Fibroblast of lung (primary cell): Measurements from ENCODE around the gene INS. TPM values are rescaled to one million over a fixed set of nuclear protein-coding genes. Genes with fewer than 3 reads are reported as not detected.

Experiments used
- DNase-seq, 2 donors: peaks; one replicate each; pipeline versions ENCODE4 v3.0.0 to v3.0.0-alpha.2; 2010; ENCODE audit warnings: low read depth in 2 of 2
- H2AFZ ChIP-seq: 2 replicates; pipeline ENCODE4 v1.5.1; 2012; ENCODE audit warnings: low read length, control low read depth, inconsistent platforms
- H3K27ac ChIP-seq: 2 replicates; pipeline ENCODE4 v1.5.1; 2011; ENCODE audit warnings: low read length, control low read depth; ENCODE audit not compliant: insufficient read depth
- H3K27me3 ChIP-seq: 2 replicates; pipeline ENCODE4 v1.5.1; 2011; ENCODE audit warnings: mild to moderate bottlenecking, low read length; ENCODE audit not compliant: control insufficient read depth, insufficient read depth
- H3K36me3 ChIP-seq: 2 replicates; pipeline ENCODE4 v1.5.1; 2011; ENCODE audit warnings: low read length; ENCODE audit not compliant: control insufficient read depth, insufficient read depth
- H3K4me1 ChIP-seq: 2 replicates; pipeline ENCODE4 v1.5.1; 2011; ENCODE audit warnings: low read length; ENCODE audit not compliant: control insufficient read depth, insufficient read depth; ENCODE audit errors: extremely low read depth
- H3K4me2 ChIP-seq: 2 replicates; pipeline ENCODE4 v1.5.1; 2011; ENCODE audit warnings: low read length, control low read depth; ENCODE audit not compliant: insufficient read depth; ENCODE audit errors: extremely low read depth
- H3K4me3 ChIP-seq, 4 experiments: fragments of 200-600 bp in 1 of 4; sonication (generic) in 1 of 4; replicated peaks in 1 of 4; 2 replicates each; pipeline ENCODE4 v1.5.1; 2011 to 2016; ENCODE audit warnings: low read length in 4 of 4, low read depth in 3 of 4, mild to moderate bottlenecking in 3 of 4, control low read depth in 2 of 4, inconsistent platforms in 1 of 4, mixed read lengths in 1 of 4; ENCODE audit not compliant: insufficient read depth in 1 of 4; ENCODE audit errors: control extremely low read depth in 1 of 4
- H3K79me2 ChIP-seq: 2 replicates; pipeline ENCODE4 v1.5.1; 2012; ENCODE audit warnings: mild to moderate bottlenecking, low read length, inconsistent platforms; ENCODE audit not compliant: control insufficient read depth, insufficient read depth
- H3K9ac ChIP-seq: 2 replicates; pipeline ENCODE4 v1.5.1; 2011; ENCODE audit warnings: mild to moderate bottlenecking, low read length, control low read depth; ENCODE audit not compliant: insufficient read depth
- H3K9me3 ChIP-seq: 2 replicates; pipeline ENCODE4 v1.5.1; 2012; ENCODE audit warnings: low read depth, low read length; ENCODE audit not compliant: control insufficient read depth, insufficient read depth
- H4K20me1 ChIP-seq: 2 replicates; pipeline ENCODE4 v1.5.1; 2011; ENCODE audit warnings: low read length; ENCODE audit not compliant: control insufficient read depth, insufficient read depth; ENCODE audit errors: extremely low read depth
- EZH2 ChIP-seq: IDR thresholded peaks from 2 replicates; pipeline ENCODE4 v1.5.1; 2012; ENCODE audit warnings: low read length, control low read depth, mild to moderate bottlenecking; ENCODE audit errors: missing control alignments
- polyA plus RNA-seq, 2 donors: library from polyadenylated mRNA; depleted of rRNA in 1 of 2; stranded (reverse) in 1 of 2; unstranded in 1 of 2; fragments of >200 nt; gene quantifications; 2 replicates each; pipeline ENCODE4 v1.2.1, GENCODE V29; 2011 to 2012; ENCODE audit warnings: missing spikeins in 1 of 2
- total RNA-seq: library from RNA; depleted of rRNA; stranded (reverse); fragments of >200 nt; gene quantifications from 2 replicates; pipeline ENCODE4 v1.2.1, GENCODE V29; 2014
- TF ChIP-seq, protein P1 (sequence below), 2 donors: IDR thresholded peaks in 1 of 2; conservative IDR thresholded peaks in 1 of 2; 1 replicate in 1 of 2; 2 replicates in 1 of 2; pipeline ENCODE4 v1.5.1; 2011 to 2012; ENCODE audit warnings: low read length in 2 of 2, control low read depth in 1 of 2, inconsistent platforms in 1 of 2, low read depth in 1 of 2, mild to moderate bottlenecking in 1 of 2

The INS gene
- total and polyA plus RNA-seq, 2 donors (not counting 1 experiment from before 2014, with no cell fraction given): not detected

GRCh38 chr11:2186669-2187279, 25.8 kb upstream of the INS start:
- Histone ChIP-seq H3K27me3 (no peaks in the 10 kb centered on the region), H3K4me1 (no peaks in the 10 kb centered on the region), H3K79me2 (no peaks in the 10 kb centered on the region), H3K4me3 (no peak overlapping the region), H3K9me3 (no peaks in the 10 kb centered on the region), H2AFZ (no peak overlapping the region), H4K20me1 (no peaks in the 10 kb centered on the region), H3K9ac (no peak overlapping the region), H3K27ac (no peak overlapping the region), H3K36me3 (no peaks in the 10 kb centered on the region), H3K4me2 (no peak overlapping the region)
- TF ChIP-seq EZH2: no peak
- TF ChIP-seq, protein P1, sequence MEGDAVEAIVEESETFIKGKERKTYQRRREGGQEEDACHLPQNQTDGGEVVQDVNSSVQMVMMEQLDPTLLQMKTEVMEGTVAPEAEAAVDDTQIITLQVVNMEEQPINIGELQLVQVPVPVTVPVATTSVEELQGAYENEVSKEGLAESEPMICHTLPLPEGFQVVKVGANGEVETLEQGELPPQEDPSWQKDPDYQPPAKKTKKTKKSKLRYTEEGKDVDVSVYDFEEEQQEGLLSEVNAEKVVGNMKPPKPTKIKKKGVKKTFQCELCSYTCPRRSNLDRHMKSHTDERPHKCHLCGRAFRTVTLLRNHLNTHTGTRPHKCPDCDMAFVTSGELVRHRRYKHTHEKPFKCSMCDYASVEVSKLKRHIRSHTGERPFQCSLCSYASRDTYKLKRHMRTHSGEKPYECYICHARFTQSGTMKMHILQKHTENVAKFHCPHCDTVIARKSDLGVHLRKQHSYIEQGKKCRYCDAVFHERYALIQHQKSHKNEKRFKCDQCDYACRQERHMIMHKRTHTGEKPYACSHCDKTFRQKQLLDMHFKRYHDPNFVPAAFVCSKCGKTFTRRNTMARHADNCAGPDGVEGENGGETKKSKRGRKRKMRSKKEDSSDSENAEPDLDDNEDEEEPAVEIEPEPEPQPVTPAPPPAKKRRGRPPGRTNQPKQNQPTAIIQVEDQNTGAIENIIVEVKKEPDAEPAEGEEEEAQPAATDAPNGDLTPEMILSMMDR (conservative IDR thresholded peaks at IDR 0.05 in 1 of 2, IDR thresholded peaks at IDR 0.05 in 1 of 2; ENCODE audit: low read depth in 1 of 2, low read length in 2 of 2): peak in 1 of 2 donors; percentile 45
- DNase-seq: peak in 1 of 2 donors; percentile 11

DNA sequence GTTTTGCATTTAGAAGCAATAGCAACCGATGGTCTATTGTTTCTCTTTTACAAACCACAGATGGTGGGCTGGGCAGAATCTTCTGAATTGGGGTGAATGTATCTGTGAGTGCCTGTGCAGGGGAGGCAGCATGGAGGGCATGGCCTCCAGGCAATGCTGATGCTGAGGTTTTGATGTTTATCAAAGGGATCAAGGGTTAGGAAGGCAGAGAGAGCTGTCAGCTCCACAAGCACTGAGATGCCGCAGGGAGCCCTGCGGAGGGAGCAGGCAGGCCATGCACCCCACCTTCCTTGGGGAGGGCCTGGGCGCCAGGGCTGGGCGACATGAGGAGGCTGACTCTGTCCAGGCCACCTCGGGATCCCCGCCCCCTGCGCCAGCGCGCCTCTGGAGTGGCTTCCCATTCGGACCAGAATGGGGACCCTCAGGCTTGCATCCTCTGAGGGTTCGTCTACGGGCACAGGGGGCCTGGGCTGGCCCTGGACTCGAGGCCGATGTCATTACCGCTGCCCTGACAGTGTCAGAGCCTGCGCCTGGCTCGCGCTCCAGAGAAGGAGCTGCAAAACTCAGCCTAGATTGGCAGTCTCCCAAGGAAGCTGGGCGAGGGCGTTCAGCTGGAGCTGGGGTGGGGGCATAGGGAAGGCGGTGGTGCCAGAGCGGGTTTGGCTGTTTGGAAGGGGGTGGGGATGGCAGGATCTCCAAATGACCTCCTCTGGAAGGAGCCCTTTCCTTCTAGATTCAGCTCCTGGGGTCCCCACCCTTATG, 24.5 kb upstream of the INS start:
- Histone ChIP-seq H3K4me3 (no peak overlapping the region), H4K20me1 (no peaks in the 10 kb centered on the region), H3K4me1 (no peaks in the 10 kb centered on the region), H3K9me3 (no peaks in the 10 kb centered on the region), H3K27me3 (no peaks in the 10 kb centered on the region), H3K9ac (no peak overlapping the region), H3K36me3 (no peaks in the 10 kb centered on the region), H3K27ac (no peak overlapping the region), H3K4me2 (no peak overlapping the region), H3K79me2 (no peaks in the 10 kb centered on the region), H2AFZ (no peak overlapping the region)
- TF ChIP-seq, protein P1 (conservative IDR thresholded peaks at IDR 0.05 in 1 of 2, IDR thresholded peaks at IDR 0.05 in 1 of 2; ENCODE audit: low read depth in 1 of 2, low read length in 2 of 2): no peak
- TF ChIP-seq EZH2: no peak
- peak; percentile 18 to 50 for DNase-seq

DNA sequence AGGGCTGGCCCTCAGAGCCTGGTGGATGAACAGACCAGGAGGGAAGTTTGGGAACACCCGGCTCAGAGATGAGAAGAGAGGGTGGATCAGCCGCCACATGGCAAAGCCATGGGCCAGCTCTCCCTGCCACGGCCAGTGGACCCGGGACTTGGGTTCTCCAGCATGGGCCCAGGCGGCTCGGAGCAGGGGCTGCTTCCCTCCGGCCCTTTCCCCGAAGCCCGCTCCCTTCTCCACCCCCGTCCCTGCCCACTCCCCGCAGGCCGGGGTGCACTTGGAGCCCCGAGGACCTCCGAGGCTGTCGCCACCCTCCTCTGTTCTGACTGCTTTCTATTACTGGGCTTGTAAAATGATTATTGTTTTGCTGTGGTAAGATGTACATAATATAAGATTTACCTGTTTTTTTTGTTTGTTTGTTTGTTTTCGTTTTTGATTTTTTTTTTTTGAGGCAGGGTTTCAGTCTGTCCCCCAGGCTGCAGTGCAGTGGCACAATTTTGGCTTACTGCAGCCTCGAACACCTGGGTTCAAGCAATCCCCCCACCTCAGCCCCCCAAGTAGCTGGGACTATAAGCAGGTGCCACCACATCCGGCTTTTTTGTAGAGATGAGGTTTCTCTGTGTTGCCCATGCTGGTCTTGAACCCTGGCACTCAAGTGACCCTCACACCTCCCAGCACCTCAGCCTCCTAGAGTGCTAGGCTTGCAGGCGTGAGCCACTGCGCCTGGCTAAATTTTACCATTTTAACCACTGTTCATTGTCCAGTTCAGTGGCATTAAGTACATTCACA, 21.9 kb upstream of the INS start:
- no peak for TF ChIP-seq EZH2
- TF ChIP-seq, protein P1 (conservative IDR thresholded peaks at IDR 0.05 in 1 of 2, IDR thresholded peaks at IDR 0.05 in 1 of 2; ENCODE audit: low read depth in 1 of 2, low read length in 2 of 2): no peak
- Histone ChIP-seq H4K20me1 (no peaks in the 10 kb centered on the region), H3K79me2 (no peaks in the 10 kb centered on the region), H3K9ac (no peak overlapping the region), H3K27ac (no peak overlapping the region), H3K4me3 (no peak overlapping the region), H3K4me1 (no peaks in the 10 kb centered on the region), H3K27me3 (no peaks in the 10 kb centered on the region), H3K9me3 (no peaks in the 10 kb centered on the region), H2AFZ (no peak overlapping the region), H3K36me3 (no peaks in the 10 kb centered on the region), H3K4me2 (no peak overlapping the region)
- no peak for DNase-seq
